T-helper 2 cell treated with Interferon-gamma antibody and Interleukin-4, amounts not matched to agents 5 μg/mL and 100 μg/mL, for 36 hours (primary cell): ENCODE data around the gene ATP2C2.

ENCODE experiments used
- DNase-seq: peaks from one replicate; pipeline ENCODE4 v3.0.0; 2021; ENCODE audit warnings: low spot score
- H3K27ac Mint-ChIP-seq: one replicate; pipeline ENCODE4 v1.8.0; 2021; ENCODE audit warnings: mild to moderate bottlenecking, mixed read lengths
- H3K27me3 Mint-ChIP-seq: one replicate; pipeline ENCODE4 v1.8.0; 2021; ENCODE audit warnings: low read depth, mixed read lengths
- H3K36me3 Mint-ChIP-seq: one replicate; pipeline ENCODE4 v1.8.0; 2021; ENCODE audit warnings: low read depth, mixed read lengths
- H3K4me1 Mint-ChIP-seq: one replicate; pipeline ENCODE4 v1.8.0; 2021; ENCODE audit warnings: low read depth, mixed read lengths
- H3K4me3 Mint-ChIP-seq: one replicate; pipeline ENCODE4 v1.8.0; 2022; ENCODE audit warnings: mild to moderate bottlenecking, moderate library complexity, mixed read lengths
- H3K9me3 Mint-ChIP-seq: one replicate; pipeline ENCODE4 v1.8.0; 2021; ENCODE audit warnings: mixed read lengths

The ATP2C2 gene

DNA sequence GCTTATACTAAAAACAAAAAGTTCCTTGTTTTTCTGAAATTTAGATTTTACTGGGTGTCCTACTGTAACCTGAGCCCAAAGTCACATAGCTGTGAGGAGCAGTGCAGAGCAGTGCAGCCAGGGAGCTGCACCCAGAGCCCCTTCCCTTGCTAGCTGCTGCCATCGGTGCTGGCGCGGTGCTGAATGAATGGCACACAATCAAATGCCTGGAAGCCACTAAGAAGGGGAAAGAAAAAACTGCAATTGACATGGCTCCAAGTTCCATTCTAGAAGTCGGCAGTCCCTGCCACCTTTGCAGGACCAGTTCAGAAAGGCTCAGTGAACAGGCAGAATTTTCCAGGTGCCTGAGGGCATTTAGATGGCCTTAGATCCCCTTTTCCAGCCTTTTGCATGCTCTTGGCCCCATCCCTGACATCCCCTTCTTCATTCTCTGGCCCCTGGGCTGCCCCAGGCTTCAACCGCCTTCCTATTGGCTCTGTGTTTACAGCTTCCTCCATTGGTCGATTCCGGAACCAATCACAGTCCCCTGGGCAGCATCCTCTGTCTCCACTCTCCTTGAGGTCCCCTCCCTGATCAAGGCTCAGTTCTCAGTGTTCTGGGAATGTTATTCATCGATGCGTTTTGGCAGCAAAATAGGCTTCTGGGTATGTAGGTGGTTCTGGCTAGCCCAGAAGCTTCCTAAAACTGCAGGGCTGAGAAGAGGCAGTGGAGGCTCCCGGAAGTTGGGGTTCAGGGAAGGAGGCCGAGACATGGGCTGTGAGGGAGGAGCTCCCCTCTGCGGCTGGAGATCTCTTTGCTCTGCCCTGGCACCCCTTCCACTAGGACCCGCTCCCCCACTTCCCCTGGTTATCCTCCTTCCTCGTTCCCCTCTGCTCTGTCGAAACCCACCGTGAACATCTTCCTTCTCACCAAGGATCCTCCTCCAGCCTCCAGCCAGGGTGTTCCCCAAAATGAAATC lies 37.9 kb downstream of the ATP2C2 start:
- no peaks in the 10 kb centered on the region for H3K9me3 Mint-ChIP-seq
- no peak overlapping the region for H3K4me3 Mint-ChIP-seq
- H3K27me3 Mint-ChIP-seq = peaks cover 28% of the 10 kb centered on the region
- no peak for DNase-seq
- H3K4me1 Mint-ChIP-seq = peaks cover 2% of the 10 kb centered on the region
- no peaks in the 10 kb centered on the region for H3K36me3 Mint-ChIP-seq
- no peak overlapping the region for H3K27ac Mint-ChIP-seq

DNA sequence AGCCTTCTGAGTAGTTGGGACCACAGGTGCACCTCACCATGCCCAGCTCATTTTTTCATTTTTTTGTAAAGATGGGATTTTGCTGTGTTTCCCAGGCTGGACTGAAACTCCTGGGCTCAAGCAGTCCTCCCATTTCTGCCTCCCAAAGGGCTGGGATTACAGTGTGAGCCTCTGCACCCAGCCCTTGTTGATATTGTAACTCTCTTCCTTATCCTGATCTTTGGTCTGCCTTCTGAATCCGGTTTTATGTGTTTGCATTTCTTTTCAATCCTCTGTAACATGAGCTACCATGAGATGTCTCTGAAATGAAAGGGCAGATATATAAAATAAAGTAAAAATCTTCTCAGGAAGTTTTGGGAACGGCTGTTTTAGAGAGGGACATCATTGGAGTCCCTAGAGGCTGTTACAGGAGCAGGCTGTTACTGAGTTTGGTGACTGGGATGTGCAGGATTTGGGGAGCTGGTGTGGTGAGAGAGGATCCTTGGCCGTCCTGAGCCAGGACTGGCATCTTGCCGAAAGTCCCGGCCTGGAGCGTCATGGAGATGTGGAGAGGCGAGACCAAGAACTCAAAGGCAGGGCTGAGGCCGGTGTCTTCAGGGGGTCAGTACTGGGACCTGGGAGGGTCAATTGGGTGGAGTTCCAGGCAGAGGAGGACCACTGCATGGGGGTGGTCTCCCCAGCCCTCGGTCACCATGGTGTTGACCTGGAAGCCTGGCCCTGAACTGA lies 39.4 kb downstream of the ATP2C2 start:
- DNase-seq = no peak
- Mint-ChIP-seq H3K27me3 (peaks cover 16% of the 10 kb centered on the region), H3K4me1 (peaks cover 2% of the 10 kb centered on the region), H3K4me3 (no peak overlapping the region), H3K27ac (no peak overlapping the region), H3K9me3 (no peaks in the 10 kb centered on the region), H3K36me3 (no peaks in the 10 kb centered on the region)

DNA sequence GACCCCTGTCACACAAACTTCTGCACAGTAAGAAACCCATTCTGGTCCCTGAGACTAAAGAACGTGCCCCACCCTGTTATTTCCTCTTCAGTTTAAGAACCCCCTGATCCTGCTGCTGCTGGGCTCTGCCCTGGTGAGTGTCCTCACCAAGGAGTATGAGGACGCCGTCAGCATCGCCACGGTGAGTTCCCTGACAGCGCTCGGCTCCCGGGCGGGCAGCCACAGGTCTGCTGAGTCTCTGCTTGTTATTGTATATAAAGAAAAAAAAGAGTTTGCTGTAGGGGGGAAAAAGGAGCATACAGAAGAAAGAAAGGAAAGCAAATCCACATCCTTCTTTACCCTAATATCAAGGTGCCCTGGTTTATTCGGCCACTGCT lies 40.0 kb downstream of the ATP2C2 start:
- Mint-ChIP-seq H3K4me1 (peaks cover 2% of the 10 kb centered on the region), H3K4me3 (no peak overlapping the region), H3K27ac (no peak overlapping the region), H3K9me3 (no peaks in the 10 kb centered on the region), H3K27me3 (peaks cover 14% of the 10 kb centered on the region), H3K36me3 (no peaks in the 10 kb centered on the region)
- DNase-seq = no peak

DNA sequence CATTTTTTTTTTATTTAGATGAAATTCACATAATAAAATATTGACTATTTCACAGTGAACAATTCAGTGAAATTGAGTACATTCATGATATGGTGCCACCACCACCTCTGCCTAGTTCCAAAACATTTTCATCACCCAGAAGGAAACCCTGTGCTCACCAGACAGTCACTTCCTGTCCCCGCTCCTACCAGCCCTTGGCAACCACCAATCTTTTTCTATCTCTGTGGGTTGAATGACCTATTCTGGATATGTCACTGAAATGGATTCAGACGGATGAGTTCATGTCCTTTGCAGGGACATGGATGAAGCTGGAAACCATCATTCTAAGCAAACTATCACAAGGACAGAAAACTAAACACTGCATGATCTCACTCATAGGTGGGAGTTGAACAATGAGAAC lies 40.5 kb downstream of the ATP2C2 start:
- H3K36me3 Mint-ChIP-seq = no peaks in the 10 kb centered on the region
- peaks cover 14% of the 10 kb centered on the region for H3K27me3 Mint-ChIP-seq
- H3K27ac Mint-ChIP-seq = no peak overlapping the region
- H3K4me3 Mint-ChIP-seq = no peak overlapping the region
- no peak for DNase-seq
- no peaks in the 10 kb centered on the region for H3K9me3 Mint-ChIP-seq
- H3K4me1 Mint-ChIP-seq = peaks cover 2% of the 10 kb centered on the region

DNA sequence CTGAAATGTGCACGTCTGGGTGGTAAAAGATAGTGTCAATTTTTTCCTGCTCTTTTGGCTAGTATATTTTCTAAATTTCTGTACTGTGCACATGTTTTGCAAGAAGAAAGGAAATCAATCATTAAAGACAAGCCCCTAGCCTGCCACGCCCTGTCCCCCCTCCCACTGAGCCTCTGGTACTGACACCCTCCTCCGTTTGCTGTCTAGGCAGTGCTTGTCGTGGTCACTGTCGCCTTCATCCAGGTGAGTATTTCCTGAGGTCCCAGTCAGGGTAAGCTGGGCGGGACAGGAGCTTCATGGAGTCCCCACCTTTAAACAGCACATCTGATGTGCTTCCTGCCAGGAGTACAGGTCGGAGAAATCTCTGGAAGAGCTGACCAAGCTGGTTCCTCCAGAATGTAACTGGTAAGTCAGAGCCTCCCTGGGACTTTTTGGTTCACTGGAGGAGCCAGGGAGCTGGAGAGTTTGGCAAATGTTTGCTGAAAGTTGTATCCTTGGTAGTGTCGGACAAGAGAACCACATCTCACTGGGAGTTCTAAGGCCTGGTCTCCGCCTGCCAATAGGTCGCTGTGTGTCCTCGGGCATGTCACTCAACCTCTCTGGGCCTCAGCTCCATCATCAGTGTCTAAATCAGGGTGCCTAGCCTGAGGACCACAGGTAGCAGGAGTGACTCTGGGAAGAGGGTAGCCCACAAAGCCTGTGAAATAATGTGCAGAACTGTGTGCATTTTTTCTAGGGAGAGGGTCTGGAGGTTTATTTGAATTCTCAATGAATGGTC lies 42.2 kb downstream of the ATP2C2 start:
- DNase-seq = no peak

DNA sequence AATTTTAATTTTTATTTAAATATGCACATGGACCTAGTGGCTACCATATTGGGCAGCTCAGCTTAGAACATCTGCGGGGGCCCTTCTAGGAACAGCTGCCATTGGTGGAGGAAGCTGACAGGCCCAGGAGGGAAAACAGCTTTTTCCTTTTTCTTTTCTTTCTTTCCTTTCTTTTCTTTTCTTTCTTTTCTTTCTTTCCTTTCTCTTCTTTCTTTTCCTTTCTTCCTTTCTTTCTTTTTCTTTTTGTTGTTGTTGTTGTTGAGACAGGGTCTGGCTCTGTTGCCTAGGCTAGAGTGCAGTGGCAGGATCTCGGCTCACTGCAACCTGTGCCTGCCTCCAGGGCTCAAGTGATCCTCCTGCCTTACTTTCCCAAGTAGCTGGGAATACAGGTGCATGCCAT lies 43.4 kb downstream of the ATP2C2 start:
- peaks cover 14% of the 10 kb centered on the region for H3K27me3 Mint-ChIP-seq
- no peak overlapping the region for H3K27ac Mint-ChIP-seq
- DNase-seq = no peak
- H3K4me3 Mint-ChIP-seq = no peak overlapping the region
- H3K9me3 Mint-ChIP-seq = no peaks in the 10 kb centered on the region
- no peaks in the 10 kb centered on the region for H3K36me3 Mint-ChIP-seq
- peaks cover 2% of the 10 kb centered on the region for H3K4me1 Mint-ChIP-seq

More for the DNA sequence above, 42.2 kb downstream of the ATP2C2 start:
- Mint-ChIP-seq H3K27me3 (peaks cover 10% of the 10 kb centered on the region), H3K36me3 (no peaks in the 10 kb centered on the region), H3K9me3 (no peaks in the 10 kb centered on the region), H3K4me1 (peaks cover 2% of the 10 kb centered on the region), H3K27ac (no peak overlapping the region), H3K4me3 (no peak overlapping the region)

DNA sequence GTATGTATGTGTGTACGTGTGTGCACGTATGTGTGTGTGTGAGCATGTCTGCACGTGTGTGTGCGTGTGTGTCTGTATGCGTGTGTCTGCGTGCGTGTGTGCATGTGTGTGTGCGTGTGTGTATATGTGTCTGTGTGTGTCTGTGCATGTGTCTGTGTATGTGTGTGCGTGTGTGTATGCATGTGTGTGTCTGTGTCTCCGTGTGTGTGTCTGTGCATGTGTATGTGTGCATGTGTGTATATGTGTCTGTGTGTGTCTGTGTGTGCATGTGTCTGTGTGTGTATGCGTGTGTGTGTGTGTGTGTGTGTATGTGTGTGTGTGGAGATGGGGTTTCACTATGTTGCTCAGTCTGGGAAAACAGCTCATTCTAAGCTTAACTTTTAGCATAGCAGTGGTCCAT lies 43.9 kb downstream of the ATP2C2 start:
- Mint-ChIP-seq H3K27me3 (peaks cover 12% of the 10 kb centered on the region), H3K4me3 (no peak overlapping the region), H3K27ac (no peak overlapping the region), H3K4me1 (peaks cover 2% of the 10 kb centered on the region), H3K9me3 (no peaks in the 10 kb centered on the region), H3K36me3 (no peaks in the 10 kb centered on the region)
- DNase-seq = no peak

DNA sequence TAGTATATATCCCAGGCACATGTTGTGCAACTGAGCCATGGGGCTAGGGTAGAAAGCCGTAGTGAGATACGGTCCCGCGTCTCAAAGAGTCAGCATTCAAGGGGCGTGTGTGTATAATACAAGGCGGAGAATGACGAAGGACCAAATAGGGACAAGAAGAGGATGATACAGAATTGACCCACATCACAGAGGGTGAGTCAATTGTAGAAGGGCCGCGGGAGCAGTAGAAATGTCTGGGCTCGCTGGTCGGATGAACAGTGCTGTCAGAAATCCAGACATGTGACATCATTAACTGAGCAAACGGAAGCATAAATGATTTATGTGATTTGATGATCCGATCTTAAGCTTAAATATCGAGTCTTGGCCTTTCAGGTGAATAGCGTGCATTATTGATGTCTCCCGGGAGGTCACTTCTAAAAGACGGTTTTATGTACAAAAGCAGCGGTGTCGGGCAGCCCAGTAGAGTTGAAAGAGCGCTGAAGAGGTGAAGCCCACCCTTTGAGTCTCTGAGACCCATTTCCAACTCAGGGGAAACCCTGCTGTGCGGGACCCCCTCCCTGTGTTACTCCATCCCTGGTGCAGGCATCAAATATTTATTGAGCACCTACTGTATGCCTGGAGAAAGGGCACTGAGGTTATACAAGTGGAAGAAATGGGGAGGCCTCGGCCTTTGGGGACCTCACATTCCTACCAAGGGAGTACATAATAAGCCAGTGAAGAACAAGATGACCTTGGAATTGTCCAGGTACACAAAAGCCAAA lies 45.1 kb downstream of the ATP2C2 start:
- H3K27ac Mint-ChIP-seq = no peak overlapping the region

DNA sequence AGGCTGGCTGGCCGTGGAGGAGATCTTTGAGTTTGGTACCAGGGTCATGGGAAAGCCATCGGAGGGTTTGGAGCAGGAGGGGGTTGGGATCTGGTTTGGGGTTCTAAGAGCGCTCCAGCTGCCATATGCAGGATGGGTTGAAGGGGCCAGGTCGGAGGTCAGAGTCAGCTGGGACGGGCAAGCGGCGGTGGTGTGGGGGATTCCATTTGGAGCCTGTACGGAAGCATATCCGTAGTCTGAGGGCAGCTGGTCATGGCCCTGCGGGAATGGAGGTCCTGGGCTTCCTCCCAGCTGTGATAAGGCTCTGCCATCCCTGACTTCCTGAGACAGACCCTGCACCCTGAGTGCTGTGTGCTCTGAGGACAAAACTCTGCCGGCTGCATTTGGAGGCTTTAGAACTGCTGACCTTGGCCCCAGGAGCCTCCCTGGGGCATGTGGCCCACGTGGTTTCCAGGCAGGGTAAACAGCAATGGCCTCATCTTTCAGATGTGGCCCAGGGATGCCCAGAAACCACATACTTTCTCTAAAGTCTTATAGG lies 46.5 kb downstream of the ATP2C2 start:
- Mint-ChIP-seq H3K4me1 (no peaks in the 10 kb centered on the region), H3K4me3 (no peak overlapping the region), H3K36me3 (no peaks in the 10 kb centered on the region), H3K9me3 (no peaks in the 10 kb centered on the region), H3K27me3 (peaks cover 9% of the 10 kb centered on the region), H3K27ac (no peak overlapping the region)
- no peak for DNase-seq

More for the DNA sequence above, 45.1 kb downstream of the ATP2C2 start:
- no peak overlapping the region for H3K4me3 Mint-ChIP-seq
- no peak for DNase-seq
- peaks cover 11% of the 10 kb centered on the region for H3K27me3 Mint-ChIP-seq
- H3K36me3 Mint-ChIP-seq = no peaks in the 10 kb centered on the region
- no peaks in the 10 kb centered on the region for H3K9me3 Mint-ChIP-seq
- H3K4me1 Mint-ChIP-seq = peaks cover 2% of the 10 kb centered on the region

DNA sequence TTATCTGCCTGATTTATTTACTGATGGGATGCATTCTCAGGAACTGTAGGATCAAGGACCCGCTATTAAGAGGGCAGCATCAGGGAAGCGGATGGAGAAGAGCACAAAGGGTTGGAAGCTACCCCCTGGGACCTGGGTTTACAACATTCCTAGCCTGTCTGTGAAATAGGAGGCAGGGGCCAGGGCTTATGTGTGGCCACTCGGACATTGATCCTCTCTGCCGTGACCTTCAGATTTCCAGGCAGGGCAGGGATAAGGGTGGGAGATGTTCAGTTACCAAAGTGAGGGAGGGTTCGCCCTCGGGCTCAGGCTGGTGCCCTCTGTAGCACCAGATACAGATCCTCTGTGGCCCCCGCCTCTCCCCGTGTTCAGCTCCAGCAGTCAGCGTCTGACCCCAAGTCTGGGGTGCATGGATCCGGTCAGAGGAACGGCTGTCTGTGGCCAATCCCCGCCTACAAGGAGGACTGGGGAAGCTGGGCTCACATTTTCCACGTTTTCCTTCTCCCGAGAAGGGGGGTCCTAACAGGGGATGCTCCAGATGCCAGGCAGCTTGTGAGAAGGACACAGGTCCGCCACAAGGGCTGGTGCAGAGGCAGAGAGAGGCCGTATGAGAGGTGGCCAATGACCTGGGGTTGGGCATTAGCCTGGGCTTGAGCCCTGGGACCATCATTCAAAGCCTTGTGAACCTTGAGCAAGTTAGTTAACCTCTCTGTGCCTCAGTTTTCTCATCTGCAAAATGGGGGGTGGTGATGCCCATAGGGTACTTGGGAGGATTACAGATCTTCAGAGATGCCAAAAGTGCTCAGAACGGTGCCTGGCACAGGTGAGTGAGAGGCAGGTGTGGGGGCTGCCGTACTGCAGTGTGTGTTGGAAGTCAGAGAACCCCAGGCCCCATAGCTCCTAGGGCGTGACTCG lies 48.3 kb downstream of the ATP2C2 start:
- no peaks in the 10 kb centered on the region for H3K36me3 Mint-ChIP-seq
- H3K4me1 Mint-ChIP-seq = peaks cover 4% of the 10 kb centered on the region
- H3K9me3 Mint-ChIP-seq = no peaks in the 10 kb centered on the region
- H3K27ac Mint-ChIP-seq = no peak overlapping the region
- H3K27me3 Mint-ChIP-seq = peaks cover 9% of the 10 kb centered on the region
- DNase-seq = no peak
- no peak overlapping the region for H3K4me3 Mint-ChIP-seq

DNA sequence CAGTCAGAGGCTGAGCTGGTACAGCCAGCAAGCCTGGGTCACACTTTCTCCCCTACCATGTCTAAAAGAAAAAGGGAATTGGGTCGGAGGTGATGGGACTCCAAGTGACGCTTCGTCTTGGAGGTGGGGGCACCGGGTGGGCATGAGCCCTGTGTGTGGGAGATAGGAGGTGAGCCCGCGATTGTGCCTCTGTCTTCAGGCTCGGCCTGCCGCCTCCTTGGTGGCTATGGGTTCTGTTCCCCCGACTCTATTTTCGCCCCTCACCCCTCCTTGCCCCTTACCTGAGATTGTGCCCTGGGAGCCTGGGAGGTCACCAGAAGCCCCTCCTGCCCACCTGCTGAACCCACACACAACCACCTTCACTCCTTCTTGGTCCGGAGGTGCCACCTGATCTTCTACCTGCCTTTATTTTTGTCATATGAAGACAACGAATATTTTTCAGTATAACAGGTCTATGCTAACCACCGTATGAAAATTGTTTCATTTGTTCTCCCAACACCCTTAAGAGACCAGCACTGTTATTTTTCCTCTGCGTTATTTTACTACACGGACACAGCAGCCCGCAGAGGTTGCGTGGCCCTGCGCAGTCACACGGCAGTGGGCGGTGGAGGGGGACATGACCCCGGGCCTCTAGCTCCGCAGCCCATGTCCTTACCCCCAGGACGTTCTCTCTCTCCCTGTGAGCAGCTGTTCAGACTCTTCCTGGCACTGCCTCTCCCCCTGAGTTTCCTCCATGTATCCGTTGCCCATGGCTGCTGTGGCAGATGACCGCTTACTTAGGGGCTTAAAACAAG lies 49.9 kb downstream of the ATP2C2 start:
- H3K4me1 Mint-ChIP-seq = peaks cover 4% of the 10 kb centered on the region
- H3K27me3 Mint-ChIP-seq = peaks cover 9% of the 10 kb centered on the region
- H3K9me3 Mint-ChIP-seq = peaks cover 3% of the 10 kb centered on the region
- H3K36me3 Mint-ChIP-seq = no peaks in the 10 kb centered on the region
- no peak overlapping the region for H3K27ac Mint-ChIP-seq
- DNase-seq = no peak
- no peak overlapping the region for H3K4me3 Mint-ChIP-seq

DNA sequence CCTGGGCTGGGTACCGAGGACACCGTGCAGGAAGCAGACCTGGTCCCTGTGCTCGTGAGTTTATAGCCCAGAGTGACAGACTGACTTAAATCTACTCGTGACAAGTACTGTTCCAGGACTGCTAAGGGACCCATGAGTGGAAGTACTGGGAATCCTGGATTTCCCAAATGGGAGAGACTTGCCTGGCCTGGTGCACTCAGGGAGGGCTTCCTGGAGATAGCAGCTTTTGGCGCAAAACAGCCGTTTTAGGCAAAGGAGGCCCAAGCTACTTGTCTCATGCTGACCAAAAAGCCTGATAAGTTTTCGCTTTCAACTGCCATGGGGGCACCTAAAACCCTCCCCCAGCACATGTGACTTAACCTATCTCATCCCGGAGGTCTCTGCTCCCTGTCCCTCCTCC lies 51.4 kb downstream of the ATP2C2 start:
- Mint-ChIP-seq H3K36me3 (no peaks in the 10 kb centered on the region), H3K9me3 (peaks cover 8% of the 10 kb centered on the region), H3K4me1 (peaks cover 4% of the 10 kb centered on the region), H3K27ac (no peak overlapping the region), H3K4me3 (no peak overlapping the region), H3K27me3 (peaks cover 9% of the 10 kb centered on the region)
- DNase-seq = no peak
